Thyroid gland (tissue), 4 donors: ENCODE measurements around the gene APEX2. TPM values are rescaled to one million over a fixed set of nuclear protein-coding genes. Genes with fewer than 3 reads are reported as not detected.

Source experiments
- DNase-seq, 2 donors: peaks; one replicate each; pipeline ENCODE4 v3.0.0-alpha.2; 2019
- H3K27ac ChIP-seq, 3 donors: fragments of 200-600 bp; sonication (generic); 1 replicate in 2 of 3; 2 replicates in 1 of 3; pipeline ENCODE4 v1.5.1; 2016 to 2019; ENCODE audit warnings: mild to moderate bottlenecking in 1 of 3, moderate library complexity in 1 of 3
- H3K27me3 ChIP-seq: fragments of 200-600 bp; sonication (generic); one replicate; pipeline ENCODE4 v1.5.1; 2019
- H3K36me3 ChIP-seq, 2 donors: fragments of 200-600 bp; sonication (generic); one replicate each; pipeline ENCODE4 v1.5.1; 2016 to 2019
- H3K4me1 ChIP-seq, 2 donors: fragments of 200-600 bp; sonication (generic); one replicate each; pipeline ENCODE4 v1.5.1; 2017 to 2019
- H3K4me3 ChIP-seq, 3 donors: fragments of 200-600 bp; sonication (generic); replicated peaks in 1 of 3; 1 replicate in 2 of 3; 2 replicates in 1 of 3; pipeline ENCODE4 v1.5.1; 2016; ENCODE audit warnings: mild to moderate bottlenecking in 1 of 3
- H3K9me3 ChIP-seq: fragments of 200-600 bp; sonication (generic); one replicate; pipeline ENCODE4 v1.5.1; 2017
- POLR2A ChIP-seq, 2 donors: fragments of 450-650 bp; IDR thresholded peaks; one replicate each; pipeline ENCODE4 v1.6.1; 2017; ENCODE audit warnings: antibody characterized with exemption in 2 of 2, mild to moderate bottlenecking in 2 of 2, moderate library complexity in 1 of 2
- WGBS, 2 donors: methylation state at CpG; one replicate each; pipeline ENCODE4 v1.1.5; 2017; 5-methylcytosine and 5-hydroxymethylcytosine counted together
- intact Hi-C: fragments of 100-400 bp; cut with DNase I; formaldehyde crosslinking; loops from one replicate; pipeline ENCODE4 v1.15.1; 2023
- total RNA-seq, 4 donors: library from RNA; depleted of rRNA; stranded (reverse); fragments of >200 nt; gene quantifications; one replicate each; pipeline ENCODE4 v1.2.3, GENCODE V29; 2016
- TF ChIP-seq, protein P1 (sequence below), 6 experiments: fragments of 200-600 bp in 3 of 6; fragments of 450-650 bp in 3 of 6; sonication (generic) in 3 of 6; IDR thresholded peaks; one replicate each; pipeline ENCODE4 v1.5.1; 2016 to 2019; ENCODE audit warnings: antibody characterized with exemption in 6 of 6, mild to moderate bottlenecking in 2 of 6, inconsistent platforms in 1 of 6, moderate library complexity in 1 of 6

The APEX2 gene, protein sequence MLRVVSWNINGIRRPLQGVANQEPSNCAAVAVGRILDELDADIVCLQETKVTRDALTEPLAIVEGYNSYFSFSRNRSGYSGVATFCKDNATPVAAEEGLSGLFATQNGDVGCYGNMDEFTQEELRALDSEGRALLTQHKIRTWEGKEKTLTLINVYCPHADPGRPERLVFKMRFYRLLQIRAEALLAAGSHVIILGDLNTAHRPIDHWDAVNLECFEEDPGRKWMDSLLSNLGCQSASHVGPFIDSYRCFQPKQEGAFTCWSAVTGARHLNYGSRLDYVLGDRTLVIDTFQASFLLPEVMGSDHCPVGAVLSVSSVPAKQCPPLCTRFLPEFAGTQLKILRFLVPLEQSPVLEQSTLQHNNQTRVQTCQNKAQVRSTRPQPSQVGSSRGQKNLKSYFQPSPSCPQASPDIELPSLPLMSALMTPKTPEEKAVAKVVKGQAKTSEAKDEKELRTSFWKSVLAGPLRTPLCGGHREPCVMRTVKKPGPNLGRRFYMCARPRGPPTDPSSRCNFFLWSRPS
- total RNA-seq, result 10 to 100 TPM in 2 of 4 donors, 1 to 10 TPM in 2; 7.0 to 13.9 (median 9.7) TPM

DNA sequence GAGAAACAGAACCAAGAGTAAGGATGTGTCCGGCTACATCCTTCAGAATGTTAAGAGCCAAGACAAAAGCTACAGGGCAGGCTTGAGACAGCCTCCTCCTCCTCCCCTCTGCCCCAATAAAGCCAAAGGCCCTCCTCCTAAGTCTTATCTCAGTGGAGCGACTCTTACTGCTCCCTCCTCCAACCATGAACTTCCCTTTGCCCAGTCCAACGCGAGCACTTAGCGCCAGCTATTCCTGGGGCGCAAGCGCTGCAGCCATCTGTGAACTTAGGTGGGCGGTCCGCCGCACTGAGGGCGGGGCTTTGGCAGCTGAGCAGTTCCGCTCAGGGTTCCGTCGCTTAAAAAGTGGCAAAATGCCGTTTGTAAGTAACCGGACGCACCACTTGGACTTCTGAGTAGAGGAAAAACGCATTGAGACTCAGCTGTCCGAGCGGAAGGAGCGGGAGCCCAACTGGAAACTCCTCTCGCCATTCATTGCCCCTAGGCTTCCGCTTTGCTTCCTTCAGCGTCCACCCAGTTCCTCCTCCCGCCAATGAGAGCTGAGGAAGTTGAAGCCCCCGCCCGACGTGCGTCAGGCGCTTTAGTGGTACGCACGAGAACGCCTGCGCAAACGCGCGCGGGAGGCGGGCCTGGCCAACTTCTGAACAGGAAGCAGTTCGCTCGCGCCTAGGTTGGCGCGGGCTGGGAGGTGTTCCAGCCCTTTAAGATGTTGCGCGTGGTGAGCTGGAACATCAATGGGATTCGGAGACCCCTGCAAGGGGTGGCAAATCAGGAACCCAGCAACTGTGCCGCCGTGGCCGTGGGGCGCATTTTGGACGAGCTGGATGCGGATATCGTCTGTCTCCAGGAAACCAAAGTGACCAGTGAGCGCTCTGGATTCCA, at the start of gene APEX2:
Gene APEX2, plus strand, starts transcription at position 647 of the 882 bp plus-strand sequence. Its CDS starts 60 bp downstream, at position 707.
- H3K27me3 ChIP-seq, result no peaks in the 10 kb centered on the region
- intact Hi-C loops, result loop anchor here (10.0 kb wide), 2 partner anchors 185 to 365 kb away; no protein-coding TSS in a partner anchor
- no peaks in the 10 kb centered on the region for H3K9me3 ChIP-seq
- H3K27ac ChIP-seq, result peak within 1 kb of the TSS; percentile 52 to 81 (median 69)
- DNase-seq, result peak; percentile 90 to 92
- TF ChIP-seq POLR2A (IDR thresholded peaks at IDR 0.05), result peak in 1 of 2 donors; percentile 63
- TF ChIP-seq, protein P1, sequence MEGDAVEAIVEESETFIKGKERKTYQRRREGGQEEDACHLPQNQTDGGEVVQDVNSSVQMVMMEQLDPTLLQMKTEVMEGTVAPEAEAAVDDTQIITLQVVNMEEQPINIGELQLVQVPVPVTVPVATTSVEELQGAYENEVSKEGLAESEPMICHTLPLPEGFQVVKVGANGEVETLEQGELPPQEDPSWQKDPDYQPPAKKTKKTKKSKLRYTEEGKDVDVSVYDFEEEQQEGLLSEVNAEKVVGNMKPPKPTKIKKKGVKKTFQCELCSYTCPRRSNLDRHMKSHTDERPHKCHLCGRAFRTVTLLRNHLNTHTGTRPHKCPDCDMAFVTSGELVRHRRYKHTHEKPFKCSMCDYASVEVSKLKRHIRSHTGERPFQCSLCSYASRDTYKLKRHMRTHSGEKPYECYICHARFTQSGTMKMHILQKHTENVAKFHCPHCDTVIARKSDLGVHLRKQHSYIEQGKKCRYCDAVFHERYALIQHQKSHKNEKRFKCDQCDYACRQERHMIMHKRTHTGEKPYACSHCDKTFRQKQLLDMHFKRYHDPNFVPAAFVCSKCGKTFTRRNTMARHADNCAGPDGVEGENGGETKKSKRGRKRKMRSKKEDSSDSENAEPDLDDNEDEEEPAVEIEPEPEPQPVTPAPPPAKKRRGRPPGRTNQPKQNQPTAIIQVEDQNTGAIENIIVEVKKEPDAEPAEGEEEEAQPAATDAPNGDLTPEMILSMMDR (IDR thresholded peaks at IDR 0.05), result no peak
- peak within 1 kb of the TSS in 2 of 3 donors; percentile 32 to 43 for H3K4me3 ChIP-seq
- 0% methylated on average over 11 to 34 of the region's 55 CpGs for WGBS, 2 donors
- H3K36me3 ChIP-seq, result peaks cover 0 to 9% of the 10 kb centered on the region in 2 donors
- peaks cover 0 to 3% of the 10 kb centered on the region in 2 donors for H3K4me1 ChIP-seq

DNA sequence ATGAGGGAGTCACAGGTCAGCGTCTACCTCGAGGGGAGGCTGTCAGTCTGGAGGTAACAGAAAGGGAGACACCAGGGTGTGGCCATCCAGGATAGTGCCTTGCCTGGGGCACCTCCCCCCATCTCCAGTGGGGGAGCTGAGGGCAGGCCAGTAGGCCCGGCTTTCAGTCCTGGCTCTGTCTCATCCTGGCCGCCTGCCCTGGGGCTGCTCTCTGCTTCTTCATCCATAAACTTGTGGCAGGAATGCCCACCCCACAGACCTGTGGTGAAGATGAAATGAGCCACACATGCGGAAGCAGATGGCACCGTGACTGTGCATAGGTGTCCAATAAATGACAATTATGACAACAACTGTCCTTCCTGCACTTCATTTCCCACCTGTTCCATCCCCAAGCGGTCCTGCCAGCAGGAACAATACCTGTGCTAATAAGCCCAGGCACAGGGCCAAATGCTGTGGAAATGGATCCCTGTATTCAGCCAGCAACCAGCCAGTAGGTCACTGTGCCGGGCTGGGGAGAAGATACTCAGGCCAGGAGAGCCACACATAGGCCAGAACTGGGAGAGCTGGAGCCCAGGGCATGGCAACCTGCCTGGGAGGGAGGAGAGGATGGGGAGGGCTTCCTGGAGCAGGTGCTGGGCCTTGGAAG, 49.3 kb upstream of the APEX2 start:
- H3K4me3 ChIP-seq, result no peak overlapping the region
- peak; percentile 22 to 39 for DNase-seq
- TF ChIP-seq, protein P1 (IDR thresholded peaks at IDR 0.05), result no peak
- no peak for TF ChIP-seq POLR2A (IDR thresholded peaks at IDR 0.05)
- H3K27ac ChIP-seq, result no peak overlapping the region
- no peaks in the 10 kb centered on the region for H3K27me3 ChIP-seq
- H3K9me3 ChIP-seq, result no peaks in the 10 kb centered on the region
- 60 to 66% methylated on average over 1 to 5 of the region's 8 CpGs for WGBS, 2 donors
- no peaks in the 10 kb centered on the region for H3K36me3 ChIP-seq
- H3K4me1 ChIP-seq, result no peaks in the 10 kb centered on the region
- intact Hi-C loops, result no loop called here

DNA sequence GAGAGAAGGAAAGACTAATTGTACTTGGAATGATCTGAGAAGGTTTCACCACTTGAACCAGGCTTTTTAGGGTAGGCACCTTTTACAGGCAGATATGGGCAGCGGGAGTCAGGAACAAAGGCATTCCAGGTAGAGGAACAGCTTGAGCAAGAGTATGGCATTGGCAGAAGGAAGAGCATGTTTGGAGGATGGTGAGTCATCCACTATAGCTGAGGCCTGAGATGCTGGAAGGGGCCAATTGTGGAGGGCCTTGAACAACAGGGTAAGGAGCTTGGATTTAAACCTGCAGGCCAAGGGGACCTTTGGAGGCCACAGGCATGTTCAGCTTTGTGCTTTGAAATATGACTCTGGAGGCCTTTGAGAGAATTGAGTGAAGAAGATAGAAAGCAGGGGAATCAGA, 38.4 kb upstream of the APEX2 start:
- TF ChIP-seq, protein P1 (IDR thresholded peaks at IDR 0.05), result no peak
- TF ChIP-seq POLR2A (IDR thresholded peaks at IDR 0.05), result no peak
- 93 to 95% methylated on average over 1 of the region's 1 CpG for WGBS, 2 donors
- no peak overlapping the region for H3K27ac ChIP-seq
- no peaks in the 10 kb centered on the region for H3K27me3 ChIP-seq
- H3K4me1 ChIP-seq, result no peaks in the 10 kb centered on the region
- no peaks in the 10 kb centered on the region for H3K9me3 ChIP-seq
- DNase-seq, result no peak
- H3K36me3 ChIP-seq, result no peaks in the 10 kb centered on the region
- no peak overlapping the region for H3K4me3 ChIP-seq
- intact Hi-C loops, result no loop called here

DNA sequence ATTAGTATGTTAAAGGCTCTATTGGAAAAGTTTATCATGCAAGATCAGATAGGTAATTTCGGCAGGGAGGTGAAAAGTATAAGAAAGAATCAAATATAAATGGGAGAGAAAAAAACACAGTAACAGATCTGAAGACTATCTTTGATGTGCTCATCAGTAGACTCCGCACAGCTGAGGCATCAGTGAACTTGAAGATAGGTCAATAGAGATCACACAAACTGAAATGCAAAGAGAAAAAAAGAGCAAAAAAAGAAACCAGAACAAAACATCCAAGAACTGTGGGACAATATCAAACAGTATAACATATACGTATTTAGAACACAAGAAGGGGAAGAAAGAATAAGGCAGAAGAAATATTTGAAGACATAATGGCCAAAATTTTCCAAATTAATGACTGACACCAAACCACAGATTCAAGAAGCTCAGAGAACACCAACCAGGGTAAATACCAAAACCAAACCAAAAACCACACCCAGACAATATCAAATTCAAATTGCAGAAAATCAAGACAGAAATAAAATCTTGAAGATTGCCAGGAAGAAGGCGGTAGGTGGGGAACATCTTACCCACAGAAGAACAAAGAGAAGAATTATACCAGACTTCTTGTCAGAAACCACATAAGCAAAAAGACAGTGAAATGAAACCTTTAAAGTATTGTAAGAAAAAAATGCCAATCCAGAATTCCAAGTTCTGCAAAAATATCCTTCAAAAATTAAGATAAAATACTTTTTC, 35.2 kb upstream of the APEX2 start:
- Histone ChIP-seq H3K27ac (no peak overlapping the region), H3K36me3 (no peaks in the 10 kb centered on the region), H3K27me3 (no peaks in the 10 kb centered on the region), H3K4me3 (no peak overlapping the region), H3K9me3 (no peaks in the 10 kb centered on the region), H3K4me1 (no peaks in the 10 kb centered on the region)
- intact Hi-C loops, result no loop called here
- TF ChIP-seq, protein P1 (IDR thresholded peaks at IDR 0.05), result no peak
- TF ChIP-seq POLR2A (IDR thresholded peaks at IDR 0.05), result no peak
- DNase-seq, result no peak
- WGBS, 2 donors, result 85 to 86% methylated on average over 4 of the region's 4 CpGs
